ENCODE measurements around the gene AFG1L.
"Not testable (repeated sequence)": the region's sequence is repeated elsewhere in the genome, so short reads cannot be mapped to it uniquely, and the experiment has no call there.

- TF ChIP-seq, protein P1, sequence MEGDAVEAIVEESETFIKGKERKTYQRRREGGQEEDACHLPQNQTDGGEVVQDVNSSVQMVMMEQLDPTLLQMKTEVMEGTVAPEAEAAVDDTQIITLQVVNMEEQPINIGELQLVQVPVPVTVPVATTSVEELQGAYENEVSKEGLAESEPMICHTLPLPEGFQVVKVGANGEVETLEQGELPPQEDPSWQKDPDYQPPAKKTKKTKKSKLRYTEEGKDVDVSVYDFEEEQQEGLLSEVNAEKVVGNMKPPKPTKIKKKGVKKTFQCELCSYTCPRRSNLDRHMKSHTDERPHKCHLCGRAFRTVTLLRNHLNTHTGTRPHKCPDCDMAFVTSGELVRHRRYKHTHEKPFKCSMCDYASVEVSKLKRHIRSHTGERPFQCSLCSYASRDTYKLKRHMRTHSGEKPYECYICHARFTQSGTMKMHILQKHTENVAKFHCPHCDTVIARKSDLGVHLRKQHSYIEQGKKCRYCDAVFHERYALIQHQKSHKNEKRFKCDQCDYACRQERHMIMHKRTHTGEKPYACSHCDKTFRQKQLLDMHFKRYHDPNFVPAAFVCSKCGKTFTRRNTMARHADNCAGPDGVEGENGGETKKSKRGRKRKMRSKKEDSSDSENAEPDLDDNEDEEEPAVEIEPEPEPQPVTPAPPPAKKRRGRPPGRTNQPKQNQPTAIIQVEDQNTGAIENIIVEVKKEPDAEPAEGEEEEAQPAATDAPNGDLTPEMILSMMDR (IDR thresholded peaks at IDR 0.05 in 8 of 11, conservative IDR thresholded peaks at IDR 0.05 in 3 of 11): not testable (repeated sequence)
- not testable (repeated sequence) for TF ChIP-seq POLR2A, POLR2AphosphoS5 (IDR thresholded peaks at IDR 0.05)
Measured at GRCh38 chr6:108245095-108245494, 49.8 kb upstream of the AFG1L start.

Measured in spleen (tissue), 7 donors.